COR-L47 (cell line): Measurements from ENCODE around the gene MAPK8IP2.
"Not testable (repeated sequence)": the region's sequence is repeated elsewhere in the genome, so short reads cannot be mapped to it uniquely, and the experiment has no call there.

Experiments
- DNase-seq: peaks from one replicate; lab custom pipeline; 2025; lab: John Stamatoyannopoulos, UW

MAPK8IP2 gene

DNA sequence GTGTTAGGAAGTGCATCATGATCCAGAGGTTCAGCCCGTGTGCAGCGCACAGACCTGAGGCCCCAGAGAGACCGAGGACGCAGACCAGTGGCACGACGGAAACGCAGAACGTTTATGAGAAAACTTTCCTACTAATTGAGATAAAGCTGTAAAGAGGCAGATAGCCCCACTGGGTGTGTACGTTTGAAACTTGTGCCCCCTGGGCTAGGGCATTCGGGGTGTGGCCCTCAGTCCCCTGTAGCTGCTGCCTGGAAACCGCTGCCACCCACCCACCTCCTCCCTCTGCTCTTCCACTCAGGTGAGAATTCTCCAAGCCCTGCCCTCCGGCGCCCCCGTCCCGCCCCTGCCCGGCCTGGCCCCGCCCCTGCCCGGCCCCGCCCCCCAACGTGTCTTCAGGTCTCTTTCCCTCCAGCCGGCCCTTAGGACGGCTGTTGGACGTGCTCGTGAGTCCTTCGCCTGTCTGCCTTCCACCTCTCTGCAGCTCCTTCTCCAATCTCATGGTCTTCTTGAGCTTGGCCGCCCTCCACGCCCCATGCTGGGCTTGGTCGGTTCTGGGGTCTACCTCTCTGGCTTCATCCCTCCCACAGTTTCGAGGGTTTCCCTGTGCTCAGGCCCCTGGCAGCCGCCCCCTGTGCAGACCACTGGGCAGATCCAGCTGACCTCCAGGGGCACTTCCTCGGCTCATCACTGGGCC is 12.1 kb downstream of the MAPK8IP2 start:
- no peak for DNase-seq

DNA sequence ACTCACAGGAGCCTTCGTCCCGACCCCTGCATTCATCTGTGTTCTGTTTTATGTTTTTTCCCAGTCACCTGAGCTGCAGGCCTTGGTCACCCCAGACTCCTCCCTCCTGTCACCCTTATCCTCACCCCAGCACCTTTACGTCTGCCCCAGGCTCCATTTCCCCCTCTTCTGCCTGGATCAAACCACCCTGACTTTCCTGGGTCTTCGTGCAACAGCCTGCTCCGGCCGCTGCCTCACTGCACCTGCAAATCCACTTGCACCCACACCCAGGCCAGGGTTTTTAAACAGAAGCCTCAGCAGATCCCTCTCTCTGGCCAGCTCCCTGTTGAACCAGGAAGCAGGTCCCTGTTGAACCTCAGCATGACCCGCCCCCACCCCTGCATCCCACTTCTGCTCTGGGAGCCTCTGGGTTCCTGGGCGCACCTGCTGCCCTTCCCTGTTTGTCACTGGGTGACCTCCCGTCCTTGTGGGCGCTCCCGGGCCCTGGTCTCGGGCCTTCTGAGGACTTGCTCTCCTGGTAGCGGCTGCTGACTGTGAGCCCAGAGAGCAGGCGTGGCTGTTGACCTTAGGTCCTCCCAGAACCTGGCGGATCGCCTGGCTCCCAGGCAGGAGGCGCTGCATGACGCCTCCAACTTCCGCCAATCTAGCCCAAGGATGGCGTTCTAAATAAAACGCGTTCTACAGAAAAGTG is 12.8 kb downstream of the MAPK8IP2 start:
- DNase-seq = no peak

DNA sequence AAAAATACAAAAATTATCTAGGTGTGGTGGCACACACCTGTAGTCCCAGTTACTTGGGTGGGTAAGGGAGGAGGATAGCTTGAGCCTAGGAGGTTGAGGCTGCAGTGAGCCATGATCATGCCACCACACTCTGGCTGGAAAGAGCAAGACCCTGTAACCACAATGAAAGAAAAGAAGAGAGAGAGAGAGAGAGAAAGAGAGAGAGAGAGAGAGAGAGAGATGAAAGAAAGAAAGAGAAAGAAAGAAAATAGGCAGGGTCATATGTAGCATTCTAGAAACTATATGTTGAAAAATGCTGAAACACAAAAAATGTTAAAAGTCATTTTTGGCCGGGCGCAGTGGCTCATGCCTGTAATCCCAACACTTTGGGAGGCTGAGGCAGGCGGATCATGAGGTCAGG is 13.7 kb downstream of the MAPK8IP2 start:
- DNase-seq = not testable (repeated sequence)

DNA sequence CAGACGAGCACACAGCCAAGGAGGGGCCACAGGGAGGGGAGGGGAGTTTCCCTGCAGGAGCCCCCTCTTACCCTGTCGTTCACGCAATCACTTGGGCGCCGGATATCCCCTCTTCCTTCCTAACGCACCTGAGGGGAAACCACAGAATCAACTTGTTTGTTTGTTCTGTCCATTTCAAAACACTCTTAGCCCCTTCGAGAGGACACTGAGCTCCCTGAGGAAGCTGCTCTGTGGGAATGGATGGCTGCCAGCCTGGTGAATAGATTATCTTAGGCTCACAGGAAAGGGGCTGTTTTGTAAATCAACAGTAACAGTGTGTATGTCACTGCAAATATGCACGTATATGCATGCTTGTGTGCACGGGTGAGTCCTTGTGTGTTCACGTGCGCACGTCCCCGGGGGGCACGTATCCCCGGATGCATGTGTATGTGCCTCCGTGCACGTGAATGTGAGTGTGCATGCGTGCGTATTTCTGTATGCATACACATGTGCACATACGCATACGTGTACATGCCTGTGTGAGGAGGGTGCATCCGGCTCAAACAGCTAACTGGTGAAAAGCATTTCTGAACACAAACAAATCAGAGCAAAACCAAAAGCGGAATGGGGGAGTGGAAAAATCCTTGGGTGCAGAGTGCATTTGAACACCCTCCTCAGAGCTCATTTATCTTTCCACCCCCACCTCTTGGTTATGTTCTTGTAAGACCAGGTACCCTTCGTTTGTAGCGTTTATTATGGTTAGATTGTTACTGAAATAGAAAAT is 20.2 kb downstream of the MAPK8IP2 start:
- DNase-seq = no peak

DNA sequence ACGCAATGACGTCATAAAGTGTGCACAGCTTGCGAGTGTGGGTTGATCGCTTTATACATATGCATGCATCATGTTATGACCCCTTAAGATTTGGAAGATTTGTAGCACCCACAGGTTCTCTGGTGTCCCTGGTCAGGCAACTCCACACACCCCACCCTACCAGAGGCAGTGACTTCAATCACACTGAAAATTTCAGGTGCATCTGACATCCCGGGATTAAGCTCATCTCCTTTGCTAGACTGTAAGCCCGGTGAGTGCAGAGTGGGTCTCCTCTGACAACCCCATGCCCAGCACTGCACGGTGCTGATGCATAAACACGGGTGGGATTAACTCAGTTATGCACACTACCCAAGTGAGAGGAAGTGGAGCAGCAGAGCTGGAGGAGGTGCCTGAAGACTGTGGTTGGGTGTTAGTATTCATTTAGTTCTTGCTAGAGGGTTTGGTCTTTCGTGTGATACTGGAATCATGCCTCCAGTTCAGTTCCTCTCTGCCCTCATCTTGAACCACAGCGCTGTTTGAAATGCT is 20.8 kb downstream of the MAPK8IP2 start:
- no peak for DNase-seq

DNA sequence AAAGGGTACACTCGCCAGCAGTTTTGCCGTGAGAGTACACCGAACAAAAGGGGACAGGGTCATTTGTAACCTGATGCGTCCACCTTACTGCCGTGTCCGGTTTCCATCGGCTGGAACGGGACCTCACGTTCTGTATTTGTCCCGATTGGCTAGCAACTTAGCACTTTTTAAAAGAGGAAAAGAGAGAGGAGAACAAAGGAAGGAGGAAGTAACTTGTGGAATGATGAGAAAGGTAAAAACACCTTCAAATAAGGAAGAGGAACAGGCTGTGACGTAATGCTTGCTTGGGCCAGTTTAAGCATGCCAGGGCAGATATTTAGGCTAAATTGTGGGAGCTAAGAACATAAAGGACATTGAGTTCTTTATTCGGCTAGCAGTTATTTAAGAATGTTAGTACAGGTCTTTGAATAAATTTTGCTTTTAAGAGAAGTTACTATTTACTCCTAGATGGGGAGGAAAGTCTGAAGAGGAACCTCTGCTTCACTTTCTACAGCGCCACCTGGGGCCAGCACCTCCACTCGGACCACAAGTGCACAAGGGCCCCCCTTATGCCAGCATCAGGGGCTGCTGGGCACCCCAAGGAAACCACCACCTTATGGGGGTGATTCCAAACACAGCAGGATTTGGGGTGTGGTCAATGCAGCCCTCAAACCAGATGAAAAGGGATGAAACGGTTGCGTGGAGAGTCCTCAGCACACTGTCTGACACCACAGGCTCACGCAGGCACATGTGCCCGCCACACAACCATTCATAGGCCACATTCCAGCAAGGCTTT is 21.5 kb downstream of the MAPK8IP2 start:
- DNase-seq = no peak

DNA sequence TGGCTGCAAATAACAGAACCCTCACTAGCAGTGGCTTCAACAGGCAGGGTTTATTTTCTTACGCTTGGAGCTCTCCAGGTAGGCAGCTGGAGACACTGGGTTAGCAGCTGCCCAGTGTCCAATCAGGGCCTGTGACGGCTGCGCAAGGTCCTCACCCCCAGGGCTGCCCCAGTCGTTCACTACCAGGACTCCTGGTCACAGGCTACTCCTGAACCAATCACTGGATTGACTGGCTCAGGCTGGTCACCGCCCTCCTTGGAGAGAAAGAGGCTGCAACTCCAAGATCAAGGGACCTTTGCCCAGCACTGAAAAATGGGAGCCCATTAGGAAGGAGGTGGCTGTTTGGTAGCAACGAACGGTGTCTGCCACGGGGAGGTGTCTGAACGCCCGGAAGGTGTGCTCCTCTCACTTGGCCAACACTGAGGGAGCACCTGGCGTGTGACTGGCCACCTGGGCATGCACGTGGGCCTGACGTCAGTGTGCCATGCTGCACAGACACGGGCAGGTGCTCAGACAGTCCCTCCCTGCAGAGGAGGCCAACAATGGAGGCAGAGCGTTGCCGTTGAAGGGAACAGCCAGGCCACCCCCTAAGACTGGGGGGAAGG is 22.2 kb downstream of the MAPK8IP2 start:
- DNase-seq = peak; percentile 92

DNA sequence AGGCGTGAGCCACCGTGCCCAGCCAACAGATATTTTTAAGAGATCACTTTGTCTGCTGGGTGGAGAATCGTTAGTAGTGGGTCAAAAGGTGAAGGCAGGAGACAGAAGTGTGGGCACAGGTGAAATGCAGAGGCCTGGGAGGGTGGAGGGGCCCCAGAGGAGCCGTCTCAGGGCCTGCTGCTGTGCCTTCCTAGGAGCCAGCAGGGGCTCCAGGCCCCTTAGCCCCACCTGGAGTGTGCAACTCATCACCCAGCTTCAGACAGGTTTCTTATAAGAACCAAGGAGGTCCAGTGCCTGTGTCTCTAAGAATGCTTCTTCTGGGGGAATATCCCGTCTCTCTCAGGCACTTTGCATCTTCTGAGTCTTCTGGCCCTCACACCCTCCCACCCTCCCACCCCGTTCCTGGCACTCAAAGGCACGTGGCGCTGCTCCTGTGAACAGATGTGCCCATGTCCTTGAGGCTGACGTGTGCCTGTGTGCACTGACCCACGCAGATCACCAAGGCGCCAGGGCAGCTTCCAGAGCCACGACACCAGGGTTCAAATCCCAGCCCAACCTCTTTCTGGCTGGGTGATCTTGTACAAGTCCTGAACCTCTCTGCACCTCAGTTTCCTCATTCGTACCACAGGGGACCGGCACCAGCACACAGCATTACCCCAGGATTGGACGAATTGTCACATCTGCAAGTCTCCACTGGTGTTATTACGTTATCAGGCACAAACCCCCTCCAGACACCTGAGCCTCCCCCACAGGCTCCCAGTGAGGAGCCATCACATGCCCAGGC is 23.9 kb downstream of the MAPK8IP2 start:
- no peak for DNase-seq

DNA sequence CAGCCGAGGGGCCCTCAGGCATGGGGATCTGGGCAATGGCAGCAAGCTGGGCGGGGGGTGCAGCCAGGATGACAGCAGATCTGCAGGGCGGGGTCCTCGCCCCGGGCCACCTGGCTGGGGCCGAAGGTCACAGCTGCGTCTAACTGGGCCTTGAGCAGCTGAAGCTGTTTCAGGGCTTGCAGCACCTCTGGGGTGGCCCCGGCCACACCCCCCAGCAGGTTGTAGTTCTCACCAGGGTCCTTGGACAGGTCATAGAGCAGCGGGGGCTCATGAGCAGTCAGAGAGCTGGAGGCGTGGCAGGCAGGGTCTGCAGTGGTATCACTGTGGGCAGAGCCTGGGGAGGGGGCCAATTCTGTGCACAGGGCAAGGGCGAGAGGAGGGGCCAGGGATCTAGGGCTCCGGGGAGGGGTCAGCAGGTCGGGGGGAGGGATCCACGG is 24.6 kb downstream of the MAPK8IP2 start:
- no peak for DNase-seq

DNA sequence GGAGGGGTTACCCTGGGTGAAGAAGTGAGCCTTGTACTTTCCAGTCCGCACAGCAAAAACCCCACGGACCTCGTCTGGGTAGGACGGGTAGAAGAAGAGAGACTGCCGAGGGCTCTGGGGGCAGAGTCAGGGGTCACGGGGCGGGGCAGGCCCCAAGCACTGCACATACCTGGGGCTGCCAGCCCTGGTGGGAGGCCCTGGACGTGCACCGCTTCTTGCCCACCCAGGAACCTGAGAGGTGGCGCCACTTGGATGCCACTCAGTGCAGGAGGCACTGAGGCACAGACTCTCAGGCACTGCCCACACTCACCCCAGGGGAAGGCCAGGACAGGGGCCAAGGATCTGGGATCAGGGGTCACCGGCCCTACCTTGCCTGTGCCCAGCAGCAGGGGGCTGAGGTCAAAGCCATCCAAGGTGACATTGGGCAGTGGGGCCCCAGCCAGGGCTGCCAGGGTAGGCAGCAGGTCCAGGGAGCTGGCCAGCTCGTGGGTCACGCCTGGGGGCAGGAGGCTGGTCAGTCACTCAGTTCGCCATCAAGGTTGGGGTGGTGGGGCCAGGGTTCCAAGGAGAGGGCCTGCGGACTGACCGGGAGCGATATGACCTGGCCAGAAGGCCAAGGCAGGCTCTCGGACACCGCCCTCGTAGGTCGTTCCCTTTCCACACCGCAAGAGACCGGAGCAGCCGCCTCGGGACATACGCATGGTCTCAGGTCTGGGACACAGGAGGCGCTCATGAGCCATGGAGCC is 25.1 kb downstream of the MAPK8IP2 start:
- no peak for DNase-seq

DNA sequence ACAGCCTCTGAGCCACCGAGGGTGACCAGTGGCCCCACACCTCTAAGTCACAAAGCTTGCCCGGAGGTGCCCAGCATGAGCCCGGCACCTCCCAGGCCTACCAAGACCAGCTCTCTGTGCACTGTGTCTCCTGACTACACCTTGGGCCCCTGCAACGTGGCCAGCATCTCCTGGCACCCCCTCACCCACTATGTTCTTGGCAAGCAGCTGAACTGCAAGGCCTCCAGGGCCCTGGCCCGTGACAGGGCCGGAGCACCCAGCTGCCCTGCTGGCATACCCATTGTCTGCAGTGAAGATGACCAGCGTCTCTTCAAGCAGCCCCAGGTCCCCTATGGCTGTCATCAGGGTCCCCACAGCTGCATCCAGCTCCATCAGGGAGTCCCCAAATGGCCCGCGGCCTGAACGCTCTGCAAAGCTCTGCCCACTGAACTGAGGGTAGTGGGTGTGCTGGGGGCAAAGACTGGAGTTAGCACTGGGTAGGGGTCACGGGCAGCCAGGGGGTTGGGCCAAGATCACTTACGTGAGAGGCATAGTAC is 25.8 kb downstream of the MAPK8IP2 start:
- no peak for DNase-seq

DNA sequence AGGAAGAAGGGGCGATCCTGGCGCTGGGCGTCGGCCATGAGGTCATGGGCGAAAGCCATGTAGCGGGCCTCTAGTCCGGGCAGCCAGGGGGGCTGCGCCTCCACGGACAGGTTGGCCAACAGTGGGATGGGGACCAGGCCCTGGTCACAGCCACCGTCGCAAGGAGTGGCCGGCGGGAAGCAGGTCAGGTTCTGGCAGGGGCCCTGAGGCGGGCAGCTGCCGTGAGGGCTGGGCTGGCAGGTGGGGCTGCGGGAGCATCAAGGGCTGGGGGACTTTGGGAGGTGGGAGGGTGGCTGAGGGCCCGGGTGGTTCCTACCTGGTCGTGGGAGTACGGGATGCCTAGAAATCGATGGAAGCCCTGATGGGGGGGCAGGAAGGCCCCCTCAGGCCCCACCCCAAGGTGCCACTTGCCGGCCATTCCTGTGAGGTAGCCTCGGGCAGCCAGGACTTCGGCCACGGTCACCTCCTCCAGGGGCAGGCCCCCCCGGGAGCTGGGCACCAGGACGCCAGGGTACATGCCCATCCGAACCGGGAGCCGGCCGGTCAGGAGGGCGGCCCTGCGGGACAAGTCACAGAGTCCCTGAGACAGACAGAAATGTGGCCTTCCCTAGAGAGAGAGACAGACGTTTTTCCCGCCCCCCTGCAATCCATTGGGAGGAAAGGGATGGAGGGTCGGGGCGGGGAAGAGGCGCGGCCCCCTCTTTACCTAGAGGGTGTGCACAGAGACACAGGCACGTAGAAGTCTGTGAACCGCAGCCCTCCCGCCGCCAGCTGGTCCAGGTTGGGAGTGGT is 26.5 kb downstream of the MAPK8IP2 start:
- no peak for DNase-seq

DNA sequence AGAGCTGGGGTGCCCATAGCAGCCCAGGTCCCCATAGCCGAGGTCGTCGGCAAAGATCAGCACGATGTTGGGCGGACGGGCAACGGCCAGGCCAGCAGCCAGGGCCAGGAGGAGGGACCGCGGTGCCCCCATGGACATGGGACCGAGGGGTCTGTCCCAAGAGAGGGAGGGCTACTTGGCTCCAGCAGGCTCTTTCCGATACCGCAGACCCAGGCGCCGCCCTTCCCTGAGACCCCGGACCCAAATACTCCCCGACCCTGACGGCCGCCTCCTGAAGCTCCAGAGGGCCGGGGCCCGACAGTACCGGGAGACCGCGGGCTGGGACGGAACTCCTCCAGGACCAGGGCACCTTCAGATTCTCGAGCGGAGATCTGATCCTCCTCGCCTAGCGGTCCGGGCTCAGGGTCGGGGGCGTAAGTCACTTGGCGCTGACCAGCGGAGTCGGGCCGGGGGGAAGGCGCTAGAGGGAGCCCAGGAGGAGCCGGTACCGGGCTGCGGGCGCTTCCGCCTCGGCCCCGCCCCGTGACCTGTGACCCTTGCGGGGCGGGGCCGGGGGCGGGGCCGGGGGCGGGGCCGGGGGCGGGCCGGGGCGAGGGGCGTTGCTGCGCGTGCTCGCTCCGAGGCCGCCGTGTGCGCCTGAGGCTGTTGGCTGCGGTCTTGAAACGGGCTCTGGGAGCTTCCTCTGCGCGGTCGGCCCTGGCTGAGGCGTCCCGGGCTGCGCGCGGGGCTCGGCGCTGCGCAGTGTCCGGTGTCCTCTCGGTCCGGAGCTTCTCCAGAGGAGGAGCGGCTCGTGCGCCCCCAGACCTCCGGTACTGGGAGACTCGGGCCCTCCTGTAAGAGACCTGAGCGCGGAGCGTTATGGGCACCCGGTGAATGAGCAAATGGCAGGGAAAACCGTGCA is 27.3 kb downstream of the MAPK8IP2 start, which contains the start of gene ARSA:
Gene ARSA, minus strand, starts transcription at position 511 of the 901 bp plus-strand sequence. Its CDS starts 373 bp downstream, at position 138.
- peak; percentile 60 for DNase-seq

DNA sequence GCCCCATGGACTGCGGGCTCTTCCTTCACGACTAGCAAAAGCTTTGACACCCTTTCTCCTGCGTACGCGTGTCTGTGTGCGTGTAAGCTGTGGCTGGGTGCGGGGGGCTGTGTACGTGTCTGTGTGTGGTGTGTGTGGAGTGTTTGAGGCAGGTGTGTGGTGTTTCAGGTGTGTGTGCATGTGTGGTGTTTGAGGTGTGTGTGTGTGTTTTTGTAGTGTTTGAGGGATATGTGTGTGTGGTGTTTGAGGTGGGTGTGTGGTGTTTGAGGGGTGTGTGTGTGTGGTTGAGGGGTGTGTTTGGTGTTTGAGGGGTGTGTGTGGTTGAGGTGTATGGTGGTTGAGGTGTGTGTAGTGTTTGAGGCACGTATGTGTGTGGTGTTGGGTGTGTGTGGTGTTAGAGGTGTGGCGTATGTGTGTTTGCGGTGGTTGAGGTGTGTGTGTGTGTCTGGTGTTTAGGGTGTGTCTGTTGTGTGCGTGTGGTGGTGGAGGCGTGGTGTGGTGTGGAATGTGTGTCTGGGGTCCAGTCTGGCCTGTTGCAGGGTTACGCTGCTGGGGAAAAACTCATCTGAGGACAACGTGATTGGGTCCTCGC is 28.0 kb downstream of the MAPK8IP2 start:
- DNase-seq = no peak

DNA sequence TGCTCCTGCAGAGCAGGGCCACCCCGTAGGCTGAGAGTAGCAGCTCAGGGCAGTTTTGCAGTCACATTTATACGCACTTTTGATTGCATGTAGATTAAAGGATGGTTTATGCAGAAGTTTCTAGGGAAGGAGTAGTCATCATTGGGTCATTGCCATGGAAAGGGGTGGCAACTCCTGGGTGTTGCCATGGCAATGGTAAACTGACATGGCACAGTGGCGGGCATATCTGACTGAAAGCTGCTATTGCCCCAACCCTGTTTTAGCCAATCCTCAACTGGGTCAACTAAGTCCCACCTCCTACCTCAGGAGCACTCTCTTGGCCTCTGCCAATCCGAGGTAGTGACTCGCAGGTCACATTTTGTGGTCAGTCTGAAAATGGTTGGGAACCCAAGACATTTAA is 29.8 kb downstream of the MAPK8IP2 start:
- no peak for DNase-seq

DNA sequence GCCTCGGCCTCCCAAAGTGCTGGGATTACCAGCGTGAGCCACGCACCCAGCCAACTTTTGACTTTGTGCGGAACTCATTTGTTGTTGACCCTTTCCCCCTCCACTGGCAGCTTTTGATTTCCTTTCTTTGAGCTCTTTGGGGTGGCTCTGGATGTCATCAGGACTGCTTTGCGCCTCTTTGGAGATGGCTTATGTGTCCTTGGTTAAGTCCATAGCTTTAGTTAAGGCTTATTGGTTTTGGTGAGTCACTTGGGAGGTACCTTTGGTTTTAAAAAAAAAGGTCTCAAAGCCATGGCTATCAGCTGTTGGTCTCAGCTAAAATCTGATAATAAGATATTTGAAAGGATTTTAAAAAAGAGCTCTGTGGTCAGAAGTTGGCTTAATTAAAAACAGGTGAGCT is 32.5 kb downstream of the MAPK8IP2 start:
- DNase-seq = no peak

DNA sequence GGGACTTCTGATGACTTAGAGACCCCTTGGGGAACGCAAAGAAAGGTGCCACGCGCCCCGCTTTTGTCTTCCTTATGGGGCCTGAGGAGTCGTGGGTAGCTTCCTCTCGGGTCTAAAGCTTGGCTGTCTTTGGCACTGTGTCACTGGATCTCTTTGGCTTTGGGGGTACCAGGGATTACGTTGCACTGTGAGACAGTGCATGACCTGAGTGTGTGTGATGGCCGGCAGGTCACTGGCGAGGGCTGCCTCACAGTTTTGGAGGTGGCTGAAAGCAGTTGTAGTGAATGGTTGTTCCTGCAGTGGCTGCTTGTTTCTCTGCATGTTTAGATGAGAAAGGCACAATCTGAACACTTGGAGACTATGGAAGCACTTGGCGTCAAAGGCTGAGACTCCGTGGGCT is 33.2 kb downstream of the MAPK8IP2 start:
- no peak for DNase-seq
